Suppressor macrophage treated with lipopolysaccharide for 1 hour (primary cell): ENCODE results near the gene GPSM1.

Source experiments
- DNase-seq, 3 donors: peaks; one replicate each; pipeline ENCODE4 v3.0.0-alpha.2; 2020 to 2022

GPSM1 gene

GRCh38 chr9:136327304-136327974 is at the start of gene GPSM1:
Gene GPSM1, plus strand, starts transcription at chr9:136327539. Its CDS starts 157 bp downstream, at chr9:136327696.
- DNase-seq, result peak; percentile 59 to 84 (median 65)

GRCh38 chr9:136277746-136278145 is 49.6 kb upstream of the GPSM1 start:
- DNase-seq, result no peak

GRCh38 chr9:136278221-136278620 is 49.1 kb upstream of the GPSM1 start:
- no peak for DNase-seq

- DNase-seq, result no peak
Observed at GRCh38 chr9:136278894-136279293, 48.4 kb upstream of the GPSM1 start.

- DNase-seq, result no peak
Observed at GRCh38 chr9:136279471-136279870, 47.9 kb upstream of the GPSM1 start.

DNA sequence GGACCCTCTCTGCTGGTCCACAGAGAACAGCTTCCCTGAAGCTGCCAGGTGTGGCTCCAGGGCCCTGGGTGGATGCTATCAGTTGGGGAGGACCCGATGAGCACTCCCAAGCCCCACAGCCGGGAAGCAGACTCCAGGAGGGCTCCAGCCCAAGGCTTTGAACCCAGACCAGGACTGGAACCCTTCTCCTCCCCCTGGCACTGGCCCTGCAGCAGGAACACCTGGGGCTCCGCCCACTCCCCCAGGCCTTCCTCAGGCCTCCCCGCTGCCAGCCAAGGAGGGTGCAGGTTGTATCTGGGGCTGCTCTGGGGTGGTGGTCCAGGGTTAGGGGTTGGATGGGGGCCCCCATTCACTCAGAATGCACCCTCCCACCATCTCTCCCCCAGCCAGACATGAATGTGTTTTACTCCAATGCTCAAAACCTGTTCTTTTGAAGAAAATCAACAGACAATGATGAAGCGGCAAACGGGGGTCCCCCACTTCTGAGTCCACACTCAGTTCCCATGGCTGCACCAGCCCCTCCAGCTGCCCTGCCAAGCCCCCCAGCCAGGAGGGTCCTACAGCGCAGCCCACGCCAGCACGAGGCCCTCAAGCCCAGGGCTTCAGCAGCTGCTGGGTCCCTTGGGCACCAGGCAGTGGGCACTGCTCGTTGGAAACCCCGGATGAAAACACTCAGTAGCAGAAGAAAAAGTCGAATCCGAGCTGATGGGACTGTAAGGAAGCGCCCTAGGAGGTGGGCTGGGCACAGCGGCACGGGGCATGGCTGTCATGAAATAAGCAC is 46.6 kb upstream of the GPSM1 start:
- DNase-seq, result no peak

DNA sequence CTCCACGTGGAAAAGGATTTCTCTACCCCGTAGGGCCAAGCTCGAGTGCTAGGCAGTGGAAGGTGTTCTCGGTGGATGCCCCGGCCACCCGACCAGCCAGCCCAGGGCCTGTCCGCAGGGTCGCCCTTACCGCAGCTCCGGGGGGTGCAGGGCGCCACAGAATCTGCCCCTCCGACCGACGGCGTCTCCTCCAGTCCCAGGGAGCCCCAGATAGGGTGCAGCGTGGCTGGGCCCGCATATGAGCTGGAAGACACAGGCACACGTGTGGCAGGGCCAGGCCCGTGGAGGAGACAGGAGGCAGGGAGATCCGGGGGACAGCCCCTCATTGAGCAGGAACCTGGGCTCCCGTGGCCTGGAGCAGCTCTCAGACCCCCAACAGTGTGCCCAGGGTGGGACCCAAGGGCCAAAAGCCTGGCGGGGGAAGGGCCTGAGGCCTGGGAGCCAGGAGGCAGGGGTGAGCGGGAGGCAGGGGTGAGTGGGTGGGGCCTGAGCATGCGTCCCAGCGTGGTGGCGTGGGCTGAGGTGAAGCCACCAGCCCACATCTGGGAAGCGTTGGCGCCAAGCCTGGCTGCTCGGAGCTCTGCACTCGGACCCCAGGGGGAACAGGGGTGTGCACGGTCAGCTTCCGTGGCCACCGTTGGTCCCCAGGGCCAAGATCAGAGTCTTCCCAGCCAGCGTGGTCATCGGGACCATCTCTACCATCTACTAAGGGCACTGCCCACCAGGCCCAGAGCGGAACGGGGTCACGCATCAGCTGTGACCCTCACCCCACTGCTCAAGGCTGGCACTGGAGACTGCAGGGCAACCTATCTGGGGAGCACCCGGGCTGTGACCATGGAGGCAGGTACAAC is 45.7 kb upstream of the GPSM1 start:
- DNase-seq, result no peak

GRCh38 chr9:136282272-136282861 is 45.0 kb upstream of the GPSM1 start:
- DNase-seq, result no peak

DNA sequence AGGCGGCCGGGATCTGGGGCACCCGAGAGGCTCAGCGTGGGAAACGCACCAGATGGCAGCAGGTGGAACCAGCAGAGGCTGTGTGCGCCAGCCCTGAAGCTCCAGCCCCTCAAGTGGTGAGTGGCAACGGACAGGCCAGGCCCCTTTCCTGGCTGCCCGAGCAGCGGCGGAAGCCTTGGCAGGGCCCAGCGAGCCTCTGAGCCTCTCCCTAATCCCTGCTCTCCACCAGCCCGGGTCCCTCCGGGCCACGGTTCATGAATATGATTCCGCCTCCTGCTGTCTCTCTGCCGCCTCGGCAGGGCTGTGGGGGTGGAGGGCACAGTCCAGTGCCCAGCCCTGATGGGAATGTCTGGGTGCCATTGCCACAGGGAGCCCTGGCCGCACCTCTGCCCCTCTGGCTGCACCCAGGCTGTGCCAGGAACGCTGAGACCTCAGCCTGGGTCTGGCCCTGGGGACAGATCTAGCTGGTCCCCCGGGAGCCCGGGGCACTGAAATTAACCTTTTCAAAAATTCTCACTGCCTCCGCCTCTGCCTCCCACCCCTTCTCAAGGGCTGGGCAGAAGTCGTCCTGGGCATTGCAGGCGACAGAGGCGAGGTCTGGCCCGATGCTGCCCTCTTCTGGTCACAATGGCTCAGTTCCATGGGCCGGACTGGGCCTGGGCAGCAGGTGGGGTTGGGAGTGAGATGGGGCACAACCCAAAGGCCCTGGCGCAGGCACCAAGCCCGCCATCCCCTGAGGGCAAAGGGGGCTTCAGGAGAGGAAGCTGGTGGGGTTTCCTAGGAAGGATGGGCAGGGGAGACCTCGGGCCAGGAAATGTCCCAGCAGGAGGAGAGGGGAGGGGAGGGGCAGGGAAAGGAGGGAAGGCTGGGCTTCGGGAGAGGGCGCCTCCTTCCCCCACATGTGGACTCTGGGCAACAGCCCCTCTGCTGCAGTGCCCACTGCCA is 43.8 kb upstream of the GPSM1 start:
- DNase-seq, result peak; percentile 68 to 86 (median 86)

GRCh38 chr9:136284311-136284710 is 43.0 kb upstream of the GPSM1 start:
- no peak for DNase-seq

GRCh38 chr9:136284951-136285350 is 42.4 kb upstream of the GPSM1 start:
- no peak for DNase-seq

- no peak for DNase-seq
Observed at GRCh38 chr9:136285501-136286358, 41.6 kb upstream of the GPSM1 start.

- no peak for DNase-seq
Observed at GRCh38 chr9:136286359-136286986, 40.9 kb upstream of the GPSM1 start.

DNA sequence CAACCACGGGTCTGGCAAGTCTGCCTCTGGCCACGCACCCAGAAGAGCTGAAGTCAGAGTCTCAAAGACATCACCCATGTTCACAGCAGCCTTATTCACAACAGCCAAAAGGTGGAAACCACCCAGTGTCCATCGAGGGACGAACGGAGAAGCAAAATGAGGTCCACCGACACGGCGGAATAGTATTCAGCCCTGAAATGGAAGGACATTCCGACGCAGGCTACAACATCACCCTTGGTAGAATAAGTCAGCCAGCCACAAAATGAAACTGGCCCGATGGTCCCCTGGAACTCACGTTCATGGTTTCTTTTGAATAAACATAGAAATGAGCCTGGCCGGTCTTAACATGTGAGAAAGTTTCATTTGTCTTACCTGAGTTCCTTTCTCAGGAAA is 40.4 kb upstream of the GPSM1 start:
- no peak for DNase-seq

- DNase-seq, result no peak
Observed at GRCh38 chr9:136287960-136288753, 39.2 kb upstream of the GPSM1 start.

DNA sequence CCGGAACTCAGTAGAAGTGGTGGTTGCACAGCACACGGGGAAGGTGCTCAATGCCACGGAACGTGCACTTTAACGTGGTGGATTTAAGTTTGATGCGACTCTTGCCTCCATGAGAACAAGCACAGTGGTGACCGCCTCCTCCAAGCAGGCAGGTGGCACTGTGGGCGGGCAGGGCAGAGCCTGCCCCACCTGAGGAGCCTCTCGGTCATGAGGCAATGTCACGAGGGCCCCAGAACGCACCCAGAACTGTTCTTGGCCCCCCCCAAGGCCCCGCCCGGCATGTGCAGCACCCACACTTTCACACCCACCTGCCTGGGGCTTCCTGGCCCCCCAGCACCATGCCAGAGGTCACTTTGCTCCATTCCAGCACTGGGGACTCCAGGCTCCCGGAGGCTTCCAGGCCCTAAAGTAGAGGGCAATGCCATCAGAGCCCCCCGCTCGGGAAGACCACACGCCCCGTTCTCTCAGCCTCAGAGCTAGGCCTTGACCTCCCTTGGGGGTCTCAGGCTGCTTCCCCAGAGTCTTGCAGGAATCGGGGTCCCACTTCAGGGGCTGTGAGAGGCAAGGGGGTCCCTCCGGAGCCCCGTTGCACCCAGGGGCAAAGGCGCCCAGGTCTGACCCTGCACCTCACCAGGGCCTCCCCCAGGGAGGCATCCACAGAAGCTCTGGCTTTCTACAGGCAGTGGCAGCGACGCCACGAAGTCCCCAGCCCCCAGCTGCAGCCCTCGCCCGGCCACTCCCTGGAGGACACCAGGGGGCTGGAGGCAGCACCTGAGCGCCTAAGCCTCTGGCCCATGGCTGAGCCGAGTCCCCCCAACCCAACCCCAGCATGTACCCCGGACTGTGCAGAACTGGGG is 37.5 kb upstream of the GPSM1 start:
- DNase-seq, result no peak

- DNase-seq, result no peak
Observed at GRCh38 chr9:136290508-136291000, 36.8 kb upstream of the GPSM1 start.

GRCh38 chr9:136291306-136292025 is 35.9 kb upstream of the GPSM1 start:
- no peak for DNase-seq
